ENCODE results near the gene TSEN15.

DNA sequence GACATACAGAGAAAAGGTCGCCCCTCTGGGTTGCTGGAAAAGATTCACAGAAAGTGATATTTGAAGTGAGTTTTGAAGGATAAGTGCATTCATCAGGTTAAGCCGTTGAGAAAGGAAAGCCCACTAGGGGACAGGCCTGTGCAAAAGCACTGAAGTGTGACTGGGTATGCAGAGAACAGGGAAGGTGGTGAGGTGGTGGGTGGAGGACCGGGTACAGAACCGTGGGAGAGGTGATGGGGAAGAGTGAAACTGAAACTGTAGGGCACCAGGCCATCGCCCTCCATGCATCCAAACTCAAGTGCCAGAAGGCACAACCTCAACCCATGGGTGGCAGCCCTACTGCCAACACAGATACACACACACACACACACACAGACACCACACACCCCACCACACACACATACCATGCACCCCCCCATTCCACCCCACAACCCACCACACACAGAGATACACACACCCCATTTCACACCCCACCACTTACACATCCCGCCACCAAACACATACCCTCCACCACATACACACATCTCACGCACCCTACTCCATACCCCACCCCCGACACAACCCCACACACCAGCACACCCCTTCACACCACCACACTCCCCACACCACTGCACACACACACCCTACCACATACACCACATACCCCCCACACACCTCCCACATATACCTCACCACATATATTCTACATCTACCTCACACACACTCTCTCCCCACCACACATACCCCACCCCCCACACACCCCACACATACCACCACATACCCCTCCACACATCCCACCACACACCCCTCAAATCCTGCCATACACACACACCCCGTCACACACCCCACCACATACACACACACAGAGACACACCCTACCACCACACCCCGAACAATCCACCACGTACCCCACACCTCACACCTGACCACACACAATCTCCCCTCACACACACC lies 59.0 kb downstream of the TSEN15 start:
- TF ChIP-seq POLR2AphosphoS5 (IDR thresholded peaks at IDR 0.05) (no peak), EP300 (IDR thresholded peaks at IDR 0.05; ENCODE audit: low read depth) (no peak), POLR2A (IDR thresholded peaks at IDR 0.05) (no peak)
- TF ChIP-seq, protein P1, sequence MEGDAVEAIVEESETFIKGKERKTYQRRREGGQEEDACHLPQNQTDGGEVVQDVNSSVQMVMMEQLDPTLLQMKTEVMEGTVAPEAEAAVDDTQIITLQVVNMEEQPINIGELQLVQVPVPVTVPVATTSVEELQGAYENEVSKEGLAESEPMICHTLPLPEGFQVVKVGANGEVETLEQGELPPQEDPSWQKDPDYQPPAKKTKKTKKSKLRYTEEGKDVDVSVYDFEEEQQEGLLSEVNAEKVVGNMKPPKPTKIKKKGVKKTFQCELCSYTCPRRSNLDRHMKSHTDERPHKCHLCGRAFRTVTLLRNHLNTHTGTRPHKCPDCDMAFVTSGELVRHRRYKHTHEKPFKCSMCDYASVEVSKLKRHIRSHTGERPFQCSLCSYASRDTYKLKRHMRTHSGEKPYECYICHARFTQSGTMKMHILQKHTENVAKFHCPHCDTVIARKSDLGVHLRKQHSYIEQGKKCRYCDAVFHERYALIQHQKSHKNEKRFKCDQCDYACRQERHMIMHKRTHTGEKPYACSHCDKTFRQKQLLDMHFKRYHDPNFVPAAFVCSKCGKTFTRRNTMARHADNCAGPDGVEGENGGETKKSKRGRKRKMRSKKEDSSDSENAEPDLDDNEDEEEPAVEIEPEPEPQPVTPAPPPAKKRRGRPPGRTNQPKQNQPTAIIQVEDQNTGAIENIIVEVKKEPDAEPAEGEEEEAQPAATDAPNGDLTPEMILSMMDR (IDR thresholded peaks at IDR 0.05), result no peak

All from transverse colon (tissue), 4 donors.